Stimulated activated CD8-positive, alpha-beta memory T cell treated with anti-CD3 and anti-CD28 coated beads, Interleukin-7, amount 100 ng/mL, for 48 hours (primary cell): ENCODE data around the gene PFAS.
"Not testable (repeated sequence)": the region's sequence is repeated elsewhere in the genome, so short reads cannot be mapped to it uniquely, and the experiment has no call there.

Experiments used
- DNase-seq, 2 donors: peaks; one replicate each; pipeline ENCODE4 v3.0.0-alpha.2; 2020; ENCODE audit warnings: low read depth in 1 of 2; ENCODE audit errors: extremely low read depth in 1 of 2

The PFAS gene, protein sequence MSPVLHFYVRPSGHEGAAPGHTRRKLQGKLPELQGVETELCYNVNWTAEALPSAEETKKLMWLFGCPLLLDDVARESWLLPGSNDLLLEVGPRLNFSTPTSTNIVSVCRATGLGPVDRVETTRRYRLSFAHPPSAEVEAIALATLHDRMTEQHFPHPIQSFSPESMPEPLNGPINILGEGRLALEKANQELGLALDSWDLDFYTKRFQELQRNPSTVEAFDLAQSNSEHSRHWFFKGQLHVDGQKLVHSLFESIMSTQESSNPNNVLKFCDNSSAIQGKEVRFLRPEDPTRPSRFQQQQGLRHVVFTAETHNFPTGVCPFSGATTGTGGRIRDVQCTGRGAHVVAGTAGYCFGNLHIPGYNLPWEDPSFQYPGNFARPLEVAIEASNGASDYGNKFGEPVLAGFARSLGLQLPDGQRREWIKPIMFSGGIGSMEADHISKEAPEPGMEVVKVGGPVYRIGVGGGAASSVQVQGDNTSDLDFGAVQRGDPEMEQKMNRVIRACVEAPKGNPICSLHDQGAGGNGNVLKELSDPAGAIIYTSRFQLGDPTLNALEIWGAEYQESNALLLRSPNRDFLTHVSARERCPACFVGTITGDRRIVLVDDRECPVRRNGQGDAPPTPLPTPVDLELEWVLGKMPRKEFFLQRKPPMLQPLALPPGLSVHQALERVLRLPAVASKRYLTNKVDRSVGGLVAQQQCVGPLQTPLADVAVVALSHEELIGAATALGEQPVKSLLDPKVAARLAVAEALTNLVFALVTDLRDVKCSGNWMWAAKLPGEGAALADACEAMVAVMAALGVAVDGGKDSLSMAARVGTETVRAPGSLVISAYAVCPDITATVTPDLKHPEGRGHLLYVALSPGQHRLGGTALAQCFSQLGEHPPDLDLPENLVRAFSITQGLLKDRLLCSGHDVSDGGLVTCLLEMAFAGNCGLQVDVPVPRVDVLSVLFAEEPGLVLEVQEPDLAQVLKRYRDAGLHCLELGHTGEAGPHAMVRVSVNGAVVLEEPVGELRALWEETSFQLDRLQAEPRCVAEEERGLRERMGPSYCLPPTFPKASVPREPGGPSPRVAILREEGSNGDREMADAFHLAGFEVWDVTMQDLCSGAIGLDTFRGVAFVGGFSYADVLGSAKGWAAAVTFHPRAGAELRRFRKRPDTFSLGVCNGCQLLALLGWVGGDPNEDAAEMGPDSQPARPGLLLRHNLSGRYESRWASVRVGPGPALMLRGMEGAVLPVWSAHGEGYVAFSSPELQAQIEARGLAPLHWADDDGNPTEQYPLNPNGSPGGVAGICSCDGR (N-terminal part only)

GRCh38 chr17:8248751-8249607 is at the start of gene PFAS:
PFAS (plus strand) TSS chr17:8249289; CDS start chr17:8253938, 4,649 bp downstream.
- peak; percentile 95 to 96 for DNase-seq

DNA sequence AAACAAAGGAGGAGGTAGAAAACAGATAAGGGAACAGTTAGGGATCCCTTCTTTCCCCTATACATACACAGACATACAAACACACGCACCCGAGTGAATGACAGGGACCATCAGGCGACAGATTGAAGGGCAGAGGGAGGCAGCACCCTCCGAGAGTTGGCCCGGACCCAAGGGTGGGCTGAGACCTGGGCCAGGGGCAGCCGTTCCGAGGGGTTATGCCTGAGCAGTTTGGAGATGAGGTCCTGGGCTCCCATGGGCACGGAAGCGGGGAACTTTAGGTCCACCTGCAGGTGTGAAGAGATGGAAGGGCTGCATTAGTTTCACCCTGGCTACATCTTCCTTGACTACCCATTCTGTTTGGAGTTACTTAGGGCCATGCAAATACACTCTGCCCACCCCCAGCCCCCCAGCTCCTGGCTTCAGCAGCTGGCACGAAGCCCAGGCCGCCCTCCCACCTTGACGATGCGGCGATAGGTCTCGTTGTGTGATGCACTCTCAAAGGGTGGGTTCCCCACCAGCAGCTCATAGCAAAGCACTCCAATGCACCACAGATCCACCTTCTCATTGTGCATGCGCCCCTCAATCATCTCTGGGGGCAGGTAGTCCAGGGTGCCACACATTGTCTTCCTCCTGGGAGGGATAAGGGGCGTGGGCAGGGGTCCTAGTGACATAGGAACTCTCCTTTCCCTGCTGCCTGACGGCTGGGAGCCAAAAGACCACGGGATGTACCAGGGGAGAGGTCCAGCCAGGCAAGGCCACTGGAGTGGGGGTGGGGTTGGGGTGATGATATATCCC is 44.1 kb upstream of the PFAS start:
- DNase-seq: no peak

DNA sequence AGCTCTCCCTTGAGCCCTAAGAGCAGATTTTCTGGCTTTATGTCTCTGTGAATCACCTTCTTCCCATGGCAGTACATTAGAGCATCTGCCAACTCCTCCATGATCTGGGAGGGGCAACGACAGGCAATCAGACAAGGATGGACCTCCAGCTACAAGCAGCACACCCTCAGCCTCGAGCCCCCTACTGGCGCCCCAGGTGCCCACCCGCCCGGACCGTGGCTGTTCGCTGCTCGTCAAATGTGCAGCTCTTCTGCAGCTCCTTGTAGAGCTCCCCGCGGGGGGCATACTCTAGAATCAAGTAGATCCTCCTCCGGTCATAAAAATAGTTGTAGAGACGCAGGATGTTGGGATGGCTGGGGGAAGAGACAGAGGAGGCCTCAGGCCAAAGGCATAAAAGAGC is 42.6 kb upstream of the PFAS start:
- DNase-seq: no peak

- DNase-seq: peak; percentile 80 to 93
Measured at GRCh38 chr17:8209907-8210760, 39.0 kb upstream of the PFAS start, which contains the start of gene AURKB. AURKB (minus strand) TSS chr17:8210575; CDS start chr17:8210224, 351 bp downstream.

DNA sequence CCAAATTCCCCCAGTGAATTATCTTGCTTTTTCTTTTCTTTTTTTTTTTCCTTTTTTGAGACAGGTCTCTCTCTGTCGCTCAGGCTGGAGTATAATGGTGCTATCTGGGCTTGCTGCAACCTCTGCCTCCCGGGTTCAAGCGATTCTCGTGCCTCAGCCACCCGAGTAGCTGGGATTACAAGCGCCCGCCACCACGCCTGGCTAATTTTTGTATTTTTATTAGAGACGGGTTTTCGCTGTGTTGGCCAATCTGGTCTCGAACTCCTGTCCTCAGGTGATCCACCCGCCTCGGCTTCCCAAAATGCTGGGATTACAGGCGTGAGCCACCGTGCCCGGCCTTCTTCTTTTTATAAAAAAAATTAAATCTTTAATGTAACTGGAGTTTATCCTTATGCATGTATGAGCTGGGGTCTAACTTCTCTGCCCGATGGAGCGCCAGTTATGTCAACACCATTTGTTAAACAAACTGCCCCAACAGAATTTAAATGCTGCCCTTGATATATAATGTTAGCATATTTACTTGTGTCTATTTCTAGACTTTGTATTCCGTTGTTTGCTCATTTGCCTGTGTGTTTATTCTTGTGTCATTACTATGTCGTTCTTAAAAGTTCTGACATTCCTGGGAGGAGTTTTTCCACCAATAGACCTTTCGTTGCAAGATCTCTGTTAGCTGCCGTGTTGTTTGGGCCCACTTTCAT is 38.2 kb upstream of the PFAS start:
- no peak for DNase-seq

DNA sequence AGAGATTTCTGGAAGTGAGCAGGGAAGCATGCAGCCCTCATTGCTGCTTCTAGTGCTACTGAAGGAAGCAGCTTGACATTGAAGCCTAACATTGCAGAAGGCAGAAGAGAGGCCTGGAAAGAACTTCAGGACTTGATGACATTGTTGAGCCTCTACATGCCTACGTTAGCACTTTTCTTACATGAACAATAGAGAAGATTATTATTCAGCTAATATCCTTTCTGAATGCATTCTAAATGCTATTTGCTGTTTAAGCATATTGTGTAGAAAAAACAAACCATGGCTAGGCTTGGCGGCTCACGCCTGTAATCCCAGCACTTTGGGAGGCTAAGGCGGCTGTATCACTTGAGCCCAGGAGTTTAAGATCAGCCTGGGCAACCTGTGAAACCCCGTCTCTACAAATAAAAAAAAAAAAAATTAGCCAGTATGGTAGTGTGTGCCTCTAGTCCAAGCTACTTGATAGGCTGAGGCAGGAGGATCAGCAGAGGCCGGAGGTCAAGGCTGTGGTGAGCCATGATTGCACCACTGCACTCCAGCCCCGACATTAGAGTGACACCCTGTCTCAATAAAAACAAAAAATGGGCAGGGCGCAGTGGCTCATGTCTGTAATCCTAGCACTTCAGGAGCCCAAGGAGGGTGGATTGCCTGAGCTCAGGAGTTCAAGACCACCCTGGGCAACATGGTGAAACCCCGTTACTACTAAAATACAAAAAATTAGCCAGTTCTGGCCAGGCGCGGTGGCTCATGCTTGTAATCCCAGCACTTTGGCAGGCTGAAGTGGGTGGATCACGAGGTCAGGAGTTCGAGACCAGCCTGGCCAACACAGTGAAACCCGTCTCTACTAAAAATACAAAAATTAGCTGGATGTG is 36.5 kb upstream of the PFAS start:
- DNase-seq: no peak

GRCh38 chr17:8214000-8214399 is 35.1 kb upstream of the PFAS start:
- DNase-seq: not testable (repeated sequence)

DNA sequence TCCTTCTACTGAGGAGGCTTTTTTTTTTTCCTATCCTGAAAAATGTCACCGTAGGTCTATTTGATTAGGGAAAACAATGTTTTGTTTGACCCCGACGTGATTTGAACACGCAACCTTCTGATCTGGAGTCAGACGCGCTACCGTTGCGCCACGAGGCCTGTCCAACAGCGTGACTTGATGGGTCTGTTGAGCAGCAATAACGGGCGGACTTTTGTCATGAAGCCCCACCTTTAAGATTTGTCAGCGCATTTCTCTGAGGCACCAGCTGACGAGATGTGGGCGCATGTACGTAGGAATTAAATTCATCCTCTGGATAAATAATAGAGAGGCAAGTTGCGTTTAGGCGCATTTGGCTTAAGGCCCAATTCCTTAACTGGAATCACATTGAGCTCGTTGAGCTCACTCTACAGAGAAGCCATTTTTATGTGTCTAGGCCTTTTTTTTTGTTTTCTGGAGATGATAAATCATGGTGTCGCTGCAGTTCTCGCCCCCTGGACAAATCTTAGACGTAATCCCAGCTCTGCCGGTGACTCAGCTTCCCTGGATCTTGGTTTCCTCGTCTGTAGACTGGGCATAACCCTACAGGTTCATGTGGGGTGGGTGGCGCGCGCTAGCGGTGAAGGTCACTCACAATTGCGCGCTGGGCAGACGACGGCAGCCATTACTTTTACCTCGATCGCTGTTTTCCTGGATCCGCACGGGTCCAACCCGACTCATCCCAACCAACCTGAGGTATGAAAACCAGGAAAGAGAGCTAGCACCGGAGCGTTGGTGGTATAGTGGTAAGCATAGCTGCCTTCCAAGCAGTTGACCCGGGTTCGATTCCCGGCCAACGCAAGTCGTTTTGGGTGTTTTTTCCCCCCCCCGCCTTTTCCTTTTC is 28.1 kb upstream of the PFAS start:
- DNase-seq: peak; percentile 82

- DNase-seq: peak; percentile 62 to 78
Measured at GRCh38 chr17:8221663-8222379, 27.3 kb upstream of the PFAS start.

DNA sequence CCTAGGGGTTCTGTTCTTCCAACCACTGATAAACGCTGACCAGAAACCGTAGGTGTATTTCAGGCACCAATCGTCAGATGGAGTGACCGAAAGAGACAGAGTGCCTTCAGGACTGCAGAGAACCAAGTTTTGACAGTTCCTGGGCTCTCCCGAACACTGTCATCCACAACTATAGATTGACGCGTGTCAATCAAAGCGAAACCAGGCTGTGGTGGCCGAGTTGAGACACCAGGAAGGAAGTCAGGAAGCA is 26.8 kb upstream of the PFAS start:
- peak in 1 of 2 donors; percentile 49 for DNase-seq

DNA sequence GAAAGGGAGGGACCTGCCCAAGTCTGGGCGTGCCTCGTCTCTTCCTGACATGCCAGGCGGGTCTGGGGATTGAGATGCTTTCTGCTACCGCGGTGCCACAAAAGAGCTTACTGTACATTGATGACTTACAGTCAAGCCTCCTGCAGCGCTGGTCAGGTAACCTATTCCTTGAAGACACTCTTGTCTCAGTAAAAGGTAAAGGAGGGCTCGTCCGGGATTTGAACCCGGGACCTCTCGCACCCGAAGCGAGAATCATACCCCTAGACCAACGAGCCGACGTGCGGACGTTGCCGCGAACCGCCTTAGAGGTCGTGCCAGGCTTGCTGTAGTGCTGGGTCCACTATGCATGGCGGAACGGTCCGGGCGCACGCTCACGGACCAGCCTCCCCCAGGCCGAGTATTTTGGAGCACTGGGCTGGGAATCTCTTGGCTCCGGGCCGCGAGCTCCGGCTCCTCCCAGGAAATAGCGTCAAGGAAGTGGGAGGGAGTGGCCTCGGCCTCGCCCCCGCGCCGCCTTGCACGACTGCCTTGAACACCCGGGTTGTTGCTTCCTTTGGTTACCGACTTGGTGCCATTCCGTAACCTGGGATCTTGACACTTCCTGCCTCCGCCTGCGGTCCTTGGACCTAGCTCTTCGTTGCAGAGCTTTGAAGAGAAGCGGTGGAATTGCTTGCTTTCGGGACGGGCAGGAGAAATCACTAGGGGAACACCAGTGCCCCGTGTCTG is 26.3 kb upstream of the PFAS start:
- peak; percentile 75 to 84 for DNase-seq

- peak in 1 of 2 donors; percentile 59 for DNase-seq
Measured at GRCh38 chr17:8223356-8224126, 25.5 kb upstream of the PFAS start.

GRCh38 chr17:8224891-8225812 is 23.9 kb upstream of the PFAS start:
- DNase-seq: no peak
